ENCODE measurements around the gene CAV2.

CAV2 gene

GRCh38 chr7:116505823-116506222 is 6.3 kb downstream of the CAV2 start:
- no peaks in the 10 kb centered on the region for H3K9me3 Mint-ChIP-seq
- no peak overlapping the region for H3K4me3 Mint-ChIP-seq
- peaks cover 50% of the 10 kb centered on the region for H3K27me3 Mint-ChIP-seq
- H3K27ac Mint-ChIP-seq = no peak overlapping the region
- peaks cover 1% of the 10 kb centered on the region for H3K4me1 Mint-ChIP-seq (ENCODE audit: low read depth)
- H3K36me3 Mint-ChIP-seq (ENCODE audit: low read depth) = no peaks in the 10 kb centered on the region

DNA sequence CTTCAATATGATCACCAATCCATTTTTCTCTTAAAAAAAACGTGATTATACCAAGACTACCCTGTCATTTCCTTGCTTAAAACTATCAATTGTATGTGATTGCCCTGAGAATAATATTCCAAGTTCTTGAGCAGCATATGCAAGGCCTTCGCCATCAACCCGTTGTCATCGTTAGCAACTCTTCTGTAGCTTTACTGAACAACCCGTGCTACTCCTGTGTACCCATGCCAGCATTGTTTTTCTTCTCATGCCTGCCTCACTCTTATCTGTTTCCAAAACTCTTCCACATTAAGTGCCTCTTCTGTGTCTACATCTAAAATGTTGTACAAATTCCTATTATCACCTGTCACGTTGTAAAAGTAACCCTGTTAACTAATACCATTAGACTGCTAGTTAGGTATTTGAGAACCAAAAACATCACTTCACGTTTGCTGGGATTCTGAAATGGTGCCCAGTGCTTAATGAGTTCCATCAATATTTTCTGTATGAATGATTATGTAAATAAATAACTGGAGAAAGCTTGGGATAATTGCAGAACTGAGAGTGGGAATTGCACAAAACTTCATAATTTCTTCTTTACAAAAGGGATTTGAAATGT is 10.5 kb downstream of the CAV2 start:
- Mint-ChIP-seq H3K27me3 (peaks cover 50% of the 10 kb centered on the region), H3K36me3 (ENCODE audit: low read depth) (no peaks in the 10 kb centered on the region), H3K4me3 (no peak overlapping the region), H3K4me1 (ENCODE audit: low read depth) (peaks cover 19% of the 10 kb centered on the region), H3K9me3 (no peaks in the 10 kb centered on the region), H3K27ac (no peak overlapping the region)

DNA sequence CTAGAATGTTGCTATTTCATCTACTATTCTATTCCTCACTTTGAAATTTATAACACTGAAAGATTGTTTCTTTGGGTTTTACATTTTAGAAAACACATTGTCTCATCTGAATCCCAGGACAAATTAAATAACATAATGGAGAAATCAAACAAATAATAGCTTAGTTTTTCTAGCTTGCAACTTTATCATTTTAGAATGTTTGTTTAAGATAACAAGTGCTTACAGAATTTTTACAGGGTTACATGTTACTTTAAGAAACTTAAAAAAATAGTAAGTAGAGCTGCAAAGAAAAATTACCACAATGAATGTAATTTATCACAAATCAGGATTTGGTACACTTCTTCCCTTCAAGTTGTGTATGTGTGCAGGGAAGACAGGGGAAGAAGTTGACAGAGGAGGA is 11.3 kb downstream of the CAV2 start:
- Mint-ChIP-seq H3K4me3 (no peak overlapping the region), H3K9me3 (no peaks in the 10 kb centered on the region), H3K36me3 (ENCODE audit: low read depth) (no peaks in the 10 kb centered on the region), H3K27me3 (peaks cover 50% of the 10 kb centered on the region), H3K27ac (no peak overlapping the region), H3K4me1 (ENCODE audit: low read depth) (peaks cover 19% of the 10 kb centered on the region)

DNA sequence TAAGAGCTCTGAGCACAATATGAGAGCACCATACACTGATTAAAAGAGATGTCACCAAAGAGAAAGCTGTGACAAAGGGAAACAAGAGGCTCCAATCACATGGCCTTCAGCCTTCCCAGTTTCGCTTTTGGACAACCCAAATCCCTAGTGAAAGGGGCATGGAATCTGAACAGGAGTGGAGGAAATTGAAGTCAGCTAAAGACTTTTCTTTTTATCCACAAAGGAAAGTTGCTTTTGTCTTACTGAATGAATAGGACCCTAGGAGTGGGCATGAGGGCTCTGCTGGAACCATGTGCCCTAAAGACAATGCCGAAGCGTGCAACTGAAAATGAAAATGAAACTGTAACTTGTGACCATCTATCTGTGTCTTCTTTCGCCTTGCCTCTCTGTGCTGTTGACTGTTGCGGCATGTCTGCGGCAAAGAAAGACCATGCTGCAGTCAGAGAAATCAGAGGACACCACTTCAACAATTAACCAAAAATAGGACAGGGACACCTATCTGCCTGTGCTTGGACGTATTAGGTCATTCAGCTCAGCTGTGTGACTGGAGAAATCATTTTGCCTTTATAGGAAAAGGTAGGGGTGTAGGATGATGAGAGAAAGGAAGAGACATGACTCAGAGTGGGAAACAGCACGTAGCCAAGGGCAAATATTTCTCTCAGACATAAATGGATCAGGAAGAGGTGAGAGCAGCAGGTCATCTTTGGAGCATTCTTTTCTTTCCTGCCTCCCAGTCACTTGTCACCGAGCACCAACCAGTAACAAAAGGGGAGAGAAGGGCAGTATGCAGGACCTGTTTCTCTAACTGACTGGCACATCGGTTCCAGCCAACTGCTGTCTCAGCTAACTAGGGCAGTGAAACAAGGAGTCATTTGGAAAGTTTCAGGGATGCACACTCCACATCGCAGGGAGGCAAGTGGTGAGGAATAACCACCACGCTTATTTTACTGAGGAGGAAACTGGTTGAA is 12.3 kb downstream of the CAV2 start:
- Mint-ChIP-seq H3K4me3 (peak overlapping the region; percentile 82), H3K4me1 (ENCODE audit: low read depth) (peaks cover 19% of the 10 kb centered on the region), H3K9me3 (no peaks in the 10 kb centered on the region), H3K36me3 (ENCODE audit: low read depth) (no peaks in the 10 kb centered on the region), H3K27ac (peak overlapping the region; percentile 14), H3K27me3 (peaks cover 46% of the 10 kb centered on the region)

- Mint-ChIP-seq H3K27ac (no peak overlapping the region), H3K4me3 (no peak overlapping the region), H3K9me3 (no peaks in the 10 kb centered on the region), H3K4me1 (ENCODE audit: low read depth) (peaks cover 19% of the 10 kb centered on the region), H3K36me3 (ENCODE audit: low read depth) (no peaks in the 10 kb centered on the region), H3K27me3 (peaks cover 46% of the 10 kb centered on the region)
These were observed 13.1 kb downstream of the CAV2 start for GRCh38 chr7:116512520-116513188.

- peaks cover 46% of the 10 kb centered on the region for H3K27me3 Mint-ChIP-seq
- no peaks in the 10 kb centered on the region for H3K9me3 Mint-ChIP-seq
- peaks cover 19% of the 10 kb centered on the region for H3K4me1 Mint-ChIP-seq (ENCODE audit: low read depth)
- H3K36me3 Mint-ChIP-seq (ENCODE audit: low read depth) = no peaks in the 10 kb centered on the region
- no peak overlapping the region for H3K4me3 Mint-ChIP-seq
- no peak overlapping the region for H3K27ac Mint-ChIP-seq
These were observed 16.0 kb downstream of the CAV2 start for GRCh38 chr7:116515584-116515983.

GRCh38 chr7:116516324-116516723 is 16.8 kb downstream of the CAV2 start:
- no peak overlapping the region for H3K27ac Mint-ChIP-seq
- H3K9me3 Mint-ChIP-seq = no peaks in the 10 kb centered on the region
- H3K4me1 Mint-ChIP-seq (ENCODE audit: low read depth) = peaks cover 17% of the 10 kb centered on the region
- H3K4me3 Mint-ChIP-seq = no peak overlapping the region
- peaks cover 49% of the 10 kb centered on the region for H3K27me3 Mint-ChIP-seq
- H3K36me3 Mint-ChIP-seq (ENCODE audit: low read depth) = no peaks in the 10 kb centered on the region

DNA sequence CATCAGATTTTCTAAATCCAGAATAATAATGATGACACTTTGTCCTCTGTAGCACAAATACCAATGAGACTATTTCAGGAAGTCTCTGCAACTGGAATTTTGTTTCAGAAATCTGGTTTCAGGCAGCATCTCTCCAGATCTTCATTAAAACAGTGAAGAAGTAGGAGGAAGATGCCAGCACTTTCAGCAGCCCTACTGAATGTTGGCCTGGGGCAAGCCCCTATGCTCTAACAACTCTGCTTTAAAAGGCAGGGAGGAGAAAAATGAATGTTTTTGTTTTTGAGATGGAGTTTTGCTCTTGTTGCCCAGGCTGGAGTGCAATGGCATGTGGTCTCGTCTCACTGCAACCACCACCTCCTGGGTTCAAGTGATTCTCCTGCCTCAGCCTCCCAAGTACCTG is 18.1 kb downstream of the CAV2 start:
- Mint-ChIP-seq H3K36me3 (ENCODE audit: low read depth) (no peaks in the 10 kb centered on the region), H3K27ac (no peak overlapping the region), H3K27me3 (peaks cover 52% of the 10 kb centered on the region), H3K4me1 (ENCODE audit: low read depth) (peaks cover 4% of the 10 kb centered on the region), H3K4me3 (no peak overlapping the region), H3K9me3 (no peaks in the 10 kb centered on the region)

- H3K9me3 Mint-ChIP-seq = no peaks in the 10 kb centered on the region
- H3K27me3 Mint-ChIP-seq = peaks cover 55% of the 10 kb centered on the region
- peaks cover 3% of the 10 kb centered on the region for H3K4me1 Mint-ChIP-seq (ENCODE audit: low read depth)
- H3K36me3 Mint-ChIP-seq (ENCODE audit: low read depth) = no peaks in the 10 kb centered on the region
- no peak overlapping the region for H3K4me3 Mint-ChIP-seq
- H3K27ac Mint-ChIP-seq = no peak overlapping the region
These were observed 19.4 kb downstream of the CAV2 start for GRCh38 chr7:116518961-116519360.

GRCh38 chr7:116521046-116521664 is 21.6 kb downstream of the CAV2 start:
- H3K27me3 Mint-ChIP-seq = peaks cover 53% of the 10 kb centered on the region
- peaks cover 19% of the 10 kb centered on the region for H3K4me1 Mint-ChIP-seq (ENCODE audit: low read depth)

GRCh38 chr7:116522247-116522646 is 22.7 kb downstream of the CAV2 start:
- Mint-ChIP-seq H3K27me3 (peaks cover 63% of the 10 kb centered on the region), H3K27ac (no peak overlapping the region), H3K4me1 (ENCODE audit: low read depth) (peaks cover 28% of the 10 kb centered on the region), H3K36me3 (ENCODE audit: low read depth) (no peaks in the 10 kb centered on the region), H3K4me3 (no peak overlapping the region), H3K9me3 (no peaks in the 10 kb centered on the region)

More at GRCh38 chr7:116521046-116521664, 21.6 kb downstream of the CAV2 start:
- Mint-ChIP-seq H3K4me3 (no peak overlapping the region), H3K36me3 (ENCODE audit: low read depth) (no peaks in the 10 kb centered on the region), H3K9me3 (no peaks in the 10 kb centered on the region), H3K27ac (no peak overlapping the region)

GRCh38 chr7:116524221-116524608 is 24.7 kb downstream of the CAV2 start:
- Mint-ChIP-seq H3K4me1 (ENCODE audit: low read depth) (peaks cover 33% of the 10 kb centered on the region), H3K27ac (no peak overlapping the region), H3K27me3 (peaks cover 76% of the 10 kb centered on the region), H3K4me3 (no peak overlapping the region), H3K9me3 (no peaks in the 10 kb centered on the region), H3K36me3 (ENCODE audit: low read depth) (no peaks in the 10 kb centered on the region)

DNA sequence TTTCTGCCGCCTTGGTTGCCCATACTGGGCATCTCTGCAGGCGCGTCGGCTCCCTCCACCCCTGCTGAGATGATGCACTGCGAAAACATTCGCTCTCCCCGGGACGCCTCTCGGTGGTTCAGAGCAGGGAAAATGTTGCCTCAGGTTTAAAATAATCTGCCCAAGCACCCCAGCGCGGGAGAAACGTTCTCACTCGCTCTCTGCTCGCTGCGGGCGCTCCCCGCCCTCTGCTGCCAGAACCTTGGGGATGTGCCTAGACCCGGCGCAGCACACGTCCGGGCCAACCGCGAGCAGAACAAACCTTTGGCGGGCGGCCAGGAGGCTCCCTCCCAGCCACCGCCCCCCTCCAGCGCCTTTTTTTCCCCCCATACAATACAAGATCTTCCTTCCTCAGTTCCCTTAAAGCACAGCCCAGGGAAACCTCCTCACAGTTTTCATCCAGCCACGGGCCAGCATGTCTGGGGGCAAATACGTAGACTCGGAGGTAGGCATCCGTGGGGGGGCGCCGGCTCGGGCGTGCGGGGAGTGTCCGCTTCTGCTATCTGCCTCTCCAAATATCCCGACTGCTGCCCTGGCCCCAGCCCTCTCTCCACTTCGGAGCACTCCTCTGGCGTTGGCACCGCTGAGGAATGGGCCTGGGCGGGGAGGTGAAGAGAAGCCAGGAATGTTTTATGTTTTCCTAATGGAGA is 25.2 kb downstream of the CAV2 start, which contains the start of gene CAV1:
CAV1 (plus strand) TSS at position 428 of the 689 bp plus-strand sequence; CDS start at position 455, 27 bp downstream.
- H3K9me3 Mint-ChIP-seq = no peaks in the 10 kb centered on the region
- peak within 1 kb of the TSS; percentile 63 for H3K27ac Mint-ChIP-seq
- peak within 1 kb of the TSS; percentile 82 for H3K4me3 Mint-ChIP-seq
- no peaks in the 10 kb centered on the region for H3K36me3 Mint-ChIP-seq (ENCODE audit: low read depth)
- H3K4me1 Mint-ChIP-seq (ENCODE audit: low read depth) = peaks cover 33% of the 10 kb centered on the region
- H3K27me3 Mint-ChIP-seq = peaks cover 75% of the 10 kb centered on the region

DNA sequence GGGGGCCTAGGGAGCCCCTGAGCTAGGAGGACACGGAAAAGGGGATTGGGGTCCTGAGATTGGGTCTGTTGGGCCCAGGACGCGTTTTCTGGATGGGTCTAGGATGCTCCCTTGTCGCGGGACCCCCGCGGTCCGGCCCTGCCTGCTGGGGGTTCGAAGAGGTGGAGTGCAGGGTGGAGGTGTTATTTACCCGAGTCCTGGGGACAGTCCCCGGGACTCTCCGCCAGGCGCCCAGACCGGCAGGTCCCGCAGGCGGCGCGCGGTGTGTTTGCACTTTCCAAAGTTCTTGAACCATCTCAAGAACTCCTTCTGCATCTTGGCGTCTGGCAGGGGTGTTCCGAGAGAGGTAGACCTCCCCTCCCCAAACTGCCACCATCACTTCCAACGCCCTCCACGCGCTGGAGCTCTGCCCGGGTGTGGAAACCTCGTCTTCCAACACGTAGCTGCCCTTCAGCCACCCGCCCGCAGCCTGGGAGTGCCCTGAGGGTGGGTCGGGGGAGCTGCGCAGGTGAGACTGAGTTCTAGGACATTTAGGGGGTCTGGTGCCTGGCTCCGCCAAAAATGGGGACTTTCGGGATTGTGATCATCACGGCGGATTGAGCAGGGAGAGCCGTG is 25.9 kb downstream of the CAV2 start:
- H3K4me3 Mint-ChIP-seq = peak overlapping the region; percentile 82
- peaks cover 74% of the 10 kb centered on the region for H3K27me3 Mint-ChIP-seq
- peaks cover 33% of the 10 kb centered on the region for H3K4me1 Mint-ChIP-seq (ENCODE audit: low read depth)
- no peaks in the 10 kb centered on the region for H3K9me3 Mint-ChIP-seq
- H3K27ac Mint-ChIP-seq = no peak overlapping the region
- no peaks in the 10 kb centered on the region for H3K36me3 Mint-ChIP-seq (ENCODE audit: low read depth)

Data from stimulated activated naive CD8-positive, alpha-beta T cell treated with anti-CD3 and anti-CD28 coated beads, Interleukin-15, Interleukin-2, amounts not matched to agents 100 ng/mL and 50 ng/mL, for 24 hours (primary cell).